ENCODE results near the gene SLC17A4.

DNA sequence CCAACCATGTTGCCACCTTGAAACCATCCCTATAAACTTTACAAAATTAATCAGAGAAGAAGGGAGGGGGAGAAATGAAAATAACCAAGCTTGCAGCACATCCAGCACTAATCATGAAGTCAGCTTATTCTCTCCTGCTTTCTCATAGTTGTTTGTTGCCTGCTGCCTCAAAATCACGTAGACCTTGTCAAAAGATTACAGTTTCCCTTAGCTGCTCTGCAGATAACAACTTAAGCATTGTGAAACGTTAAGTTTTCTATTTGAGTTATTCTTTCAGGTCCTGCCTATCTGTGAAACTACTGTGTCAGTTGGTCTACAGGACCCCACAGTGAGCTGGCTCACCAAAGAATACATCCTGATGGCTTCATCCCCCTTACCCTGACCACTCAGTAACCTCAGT is 32.9 kb downstream of the SLC17A4 start:
- TF ChIP-seq RAD21 (conservative IDR thresholded peaks at IDR 0.05) (no peak), EZH2 (IDR thresholded peaks at IDR 0.05; ENCODE audit: borderline replicate concordance, insufficient read depth, low read length, poor library complexity, severe bottlenecking) (no peak), CTCF (IDR thresholded peaks at IDR 0.05; ENCODE audit: poor library complexity, severe bottlenecking) (no peak)
